Cardiac muscle cell (in vitro differentiated cells and primary cell): ENCODE measurements around the gene PCDHGB7. TPM values are rescaled to one million over a fixed set of nuclear protein-coding genes. Genes with fewer than 3 reads are reported as not detected.

ENCODE experiments used
- DNase-seq, 2 donors: peaks; one replicate each; pipeline versions ENCODE4 v3.0.0 to v3.0.0-alpha.2; 2010 to 2017; ENCODE audit warnings: low read depth in 1 of 2, low spot score in 1 of 2
- H3K27ac ChIP-seq: fragments of 200-600 bp; sonication (generic); 2 replicates; pipeline ENCODE4 v1.5.1; 2016
- H3K27me3 ChIP-seq: fragments of 200-600 bp; sonication (generic); 2 replicates; pipeline ENCODE4 v1.6.0; 2016; ENCODE audit warnings: control low read depth
- H3K36me3 ChIP-seq: fragments of 200-600 bp; sonication (generic); 2 replicates; pipeline ENCODE4 v1.5.1; 2016; ENCODE audit warnings: control low read depth
- H3K4me1 ChIP-seq: fragments of 200-600 bp; sonication (generic); 2 replicates; pipeline ENCODE4 v1.8.1; 2017; ENCODE audit warnings: low read depth, mild to moderate bottlenecking, mixed run types
- H3K4me3 ChIP-seq: fragments of 200-600 bp; sonication (generic); 2 replicates; pipeline ENCODE4 v1.5.1; 2016; ENCODE audit warnings: mild to moderate bottlenecking
- H3K9me3 ChIP-seq: fragments of 200-600 bp; sonication (generic); 2 replicates; pipeline ENCODE4 v1.5.1; 2017; ENCODE audit warnings: low read depth, mild to moderate bottlenecking, control low read depth
- polyA plus RNA-seq: library from polyadenylated mRNA; unstranded; fragments of >200 nt; fragmentation: Nextera tagmentation; extraction: Ambion mirVana; gene quantifications from 2 replicates; pipeline ENCODE4 v1.2.1, GENCODE V29; 2016
- total RNA-seq: library from RNA; depleted of rRNA; stranded (reverse); fragments of >200 nt; gene quantifications from 2 replicates; pipeline ENCODE4 v1.2.3, GENCODE V29; 2016
- TF ChIP-seq, protein P1 (sequence below): IDR thresholded peaks from 2 replicates; pipeline ENCODE4 v1.5.1; 2012; ENCODE audit warnings: low read depth, mild to moderate bottlenecking, low read length

PCDHGB7 gene
- total and polyA plus RNA-seq, 2 experiments from 2014 or later, result 12.3 to 19.9 TPM

DNA sequence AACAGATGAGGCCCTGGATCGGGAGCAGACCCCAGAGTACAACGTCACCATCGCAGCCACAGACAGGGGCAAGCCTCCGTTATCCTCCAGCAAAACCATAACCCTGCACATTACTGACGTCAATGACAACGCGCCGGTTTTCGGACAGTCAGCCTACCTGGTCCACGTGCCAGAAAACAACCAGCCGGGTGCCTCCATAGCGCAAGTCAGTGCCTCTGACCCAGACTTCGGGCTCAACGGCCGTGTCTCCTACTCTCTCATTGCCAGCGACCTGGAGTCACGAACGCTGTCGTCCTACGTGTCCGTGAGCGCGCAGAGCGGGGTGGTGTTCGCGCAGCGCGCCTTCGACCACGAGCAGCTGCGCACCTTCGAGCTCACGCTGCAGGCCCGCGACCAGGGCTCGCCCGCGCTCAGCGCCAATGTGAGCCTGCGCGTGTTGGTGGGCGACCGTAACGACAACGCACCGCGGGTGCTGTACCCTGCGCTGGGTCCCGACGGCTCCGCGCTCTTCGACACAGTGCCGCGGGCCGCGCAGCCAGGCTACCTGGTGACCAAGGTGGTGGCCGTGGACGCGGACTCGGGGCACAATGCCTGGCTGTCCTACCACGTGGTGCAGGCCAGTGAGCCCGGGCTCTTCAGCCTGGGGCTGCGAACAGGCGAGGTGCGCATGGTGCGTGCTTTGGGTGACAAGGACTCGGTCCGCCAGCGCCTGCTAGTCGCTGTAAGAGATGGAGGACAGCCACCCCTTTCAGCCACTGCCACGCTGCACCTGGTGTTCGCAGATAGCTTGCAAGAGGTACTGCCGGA is 1.8 kb downstream of the PCDHGB7 start:
- no peaks in the 10 kb centered on the region for H3K27me3 ChIP-seq
- no peak for DNase-seq
- H3K36me3 ChIP-seq, result peaks cover 6% of the 10 kb centered on the region
- TF ChIP-seq, protein P1, sequence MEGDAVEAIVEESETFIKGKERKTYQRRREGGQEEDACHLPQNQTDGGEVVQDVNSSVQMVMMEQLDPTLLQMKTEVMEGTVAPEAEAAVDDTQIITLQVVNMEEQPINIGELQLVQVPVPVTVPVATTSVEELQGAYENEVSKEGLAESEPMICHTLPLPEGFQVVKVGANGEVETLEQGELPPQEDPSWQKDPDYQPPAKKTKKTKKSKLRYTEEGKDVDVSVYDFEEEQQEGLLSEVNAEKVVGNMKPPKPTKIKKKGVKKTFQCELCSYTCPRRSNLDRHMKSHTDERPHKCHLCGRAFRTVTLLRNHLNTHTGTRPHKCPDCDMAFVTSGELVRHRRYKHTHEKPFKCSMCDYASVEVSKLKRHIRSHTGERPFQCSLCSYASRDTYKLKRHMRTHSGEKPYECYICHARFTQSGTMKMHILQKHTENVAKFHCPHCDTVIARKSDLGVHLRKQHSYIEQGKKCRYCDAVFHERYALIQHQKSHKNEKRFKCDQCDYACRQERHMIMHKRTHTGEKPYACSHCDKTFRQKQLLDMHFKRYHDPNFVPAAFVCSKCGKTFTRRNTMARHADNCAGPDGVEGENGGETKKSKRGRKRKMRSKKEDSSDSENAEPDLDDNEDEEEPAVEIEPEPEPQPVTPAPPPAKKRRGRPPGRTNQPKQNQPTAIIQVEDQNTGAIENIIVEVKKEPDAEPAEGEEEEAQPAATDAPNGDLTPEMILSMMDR, result no peak
- H3K4me1 ChIP-seq, result no peaks in the 10 kb centered on the region
- H3K9me3 ChIP-seq, result peaks cover 23% of the 10 kb centered on the region
- H3K4me3 ChIP-seq, result no peak overlapping the region
- H3K27ac ChIP-seq, result no peak overlapping the region

DNA sequence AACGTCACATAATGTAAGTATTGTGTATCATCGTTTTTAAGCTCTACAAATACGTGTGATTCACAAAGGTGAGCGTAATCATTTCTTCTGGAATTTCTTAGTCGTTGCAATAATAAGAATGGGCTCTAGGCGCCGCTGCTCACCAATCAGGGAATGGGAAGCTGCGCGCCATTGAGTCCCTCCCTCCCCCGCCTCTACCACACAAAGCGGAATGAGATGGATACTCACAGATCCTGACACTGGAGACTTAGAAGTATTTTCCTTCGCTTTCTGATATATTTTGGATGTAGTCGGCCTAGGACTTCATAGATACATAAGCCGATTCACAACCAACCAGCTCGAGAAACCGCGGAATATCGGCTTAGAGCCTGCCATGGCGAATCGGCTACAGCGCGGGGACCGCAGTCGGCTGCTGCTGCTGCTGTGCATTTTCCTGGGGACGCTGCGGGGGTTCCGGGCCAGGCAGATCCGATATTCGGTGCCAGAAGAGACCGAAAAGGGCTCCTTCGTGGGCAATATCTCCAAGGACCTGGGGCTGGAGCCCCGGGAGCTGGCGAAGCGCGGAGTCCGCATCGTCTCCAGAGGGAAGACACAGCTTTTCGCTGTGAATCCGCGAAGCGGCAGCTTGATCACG is 3.5 kb downstream of the PCDHGB7 start, which contains the start of gene PCDHGA11:
PCDHGA11 (plus strand) TSS at position 197 of the 634 bp plus-strand sequence; CDS start at position 374, 177 bp downstream.
- H3K9me3 ChIP-seq, result peaks cover 23% of the 10 kb centered on the region
- no peak within 1 kb of the TSS for H3K4me3 ChIP-seq
- H3K27ac ChIP-seq, result no peak within 1 kb of the TSS

DNA sequence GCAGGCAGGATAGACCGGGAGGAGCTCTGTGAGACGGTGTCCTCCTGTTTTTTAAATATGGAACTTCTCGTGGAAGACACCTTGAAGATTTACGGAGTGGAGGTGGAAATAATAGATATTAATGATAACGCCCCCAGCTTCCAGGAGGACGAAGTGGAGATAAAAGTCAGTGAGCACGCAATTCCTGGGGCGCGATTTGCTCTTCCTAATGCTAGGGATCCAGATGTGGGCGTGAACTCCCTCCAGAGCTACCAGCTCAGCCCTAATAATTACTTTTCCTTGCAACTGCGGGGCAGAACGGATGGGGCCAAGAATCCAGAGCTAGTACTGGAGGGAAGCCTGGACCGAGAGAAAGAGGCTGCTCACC is 4.0 kb downstream of the PCDHGB7 start:
- DNase-seq, result no peak
- H3K36me3 ChIP-seq, result peaks cover 6% of the 10 kb centered on the region
- no peaks in the 10 kb centered on the region for H3K27me3 ChIP-seq
- H3K4me3 ChIP-seq, result no peak overlapping the region
- peaks cover 27% of the 10 kb centered on the region for H3K9me3 ChIP-seq
- no peaks in the 10 kb centered on the region for H3K4me1 ChIP-seq
- TF ChIP-seq, protein P1, result peak; percentile 3
- H3K27ac ChIP-seq, result no peak overlapping the region

More for the DNA sequence above, 3.5 kb downstream of the PCDHGB7 start, which contains the start of gene PCDHGA11:
- DNase-seq, result peak in 1 of 2 donors; percentile 73
- Histone ChIP-seq H3K27me3 (no peaks in the 10 kb centered on the region), H3K4me1 (no peaks in the 10 kb centered on the region), H3K36me3 (peaks cover 6% of the 10 kb centered on the region)
- TF ChIP-seq, protein P1, result peak; percentile 61

DNA sequence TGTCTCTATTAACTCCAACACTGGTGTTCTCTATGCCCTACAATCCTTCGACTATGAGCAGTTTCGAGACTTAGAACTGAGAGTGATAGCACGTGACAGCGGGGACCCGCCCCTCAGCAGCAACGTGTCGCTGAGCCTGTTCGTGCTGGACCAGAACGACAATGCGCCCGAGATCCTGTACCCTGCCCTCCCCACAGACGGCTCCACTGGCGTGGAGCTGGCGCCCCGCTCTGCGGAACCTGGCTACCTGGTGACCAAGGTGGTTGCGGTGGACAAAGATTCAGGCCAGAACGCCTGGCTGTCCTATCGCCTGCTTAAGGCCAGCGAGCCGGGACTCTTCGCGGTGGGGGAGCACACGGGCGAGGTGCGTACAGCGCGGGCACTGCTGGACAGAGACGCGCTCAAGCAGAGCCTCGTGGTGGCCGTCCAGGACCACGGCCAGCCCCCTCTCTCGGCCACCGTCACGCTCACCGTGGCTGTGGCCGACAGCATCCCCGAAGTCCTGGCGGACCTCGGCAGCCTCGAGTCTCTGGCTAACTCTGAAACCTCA is 5.3 kb downstream of the PCDHGB7 start:
- no peaks in the 10 kb centered on the region for H3K4me1 ChIP-seq
- no peaks in the 10 kb centered on the region for H3K27me3 ChIP-seq
- TF ChIP-seq, protein P1, result no peak
- H3K9me3 ChIP-seq, result peaks cover 27% of the 10 kb centered on the region
- H3K27ac ChIP-seq, result no peak overlapping the region
- H3K4me3 ChIP-seq, result no peak overlapping the region
- peaks cover 6% of the 10 kb centered on the region for H3K36me3 ChIP-seq
- no peak for DNase-seq

DNA sequence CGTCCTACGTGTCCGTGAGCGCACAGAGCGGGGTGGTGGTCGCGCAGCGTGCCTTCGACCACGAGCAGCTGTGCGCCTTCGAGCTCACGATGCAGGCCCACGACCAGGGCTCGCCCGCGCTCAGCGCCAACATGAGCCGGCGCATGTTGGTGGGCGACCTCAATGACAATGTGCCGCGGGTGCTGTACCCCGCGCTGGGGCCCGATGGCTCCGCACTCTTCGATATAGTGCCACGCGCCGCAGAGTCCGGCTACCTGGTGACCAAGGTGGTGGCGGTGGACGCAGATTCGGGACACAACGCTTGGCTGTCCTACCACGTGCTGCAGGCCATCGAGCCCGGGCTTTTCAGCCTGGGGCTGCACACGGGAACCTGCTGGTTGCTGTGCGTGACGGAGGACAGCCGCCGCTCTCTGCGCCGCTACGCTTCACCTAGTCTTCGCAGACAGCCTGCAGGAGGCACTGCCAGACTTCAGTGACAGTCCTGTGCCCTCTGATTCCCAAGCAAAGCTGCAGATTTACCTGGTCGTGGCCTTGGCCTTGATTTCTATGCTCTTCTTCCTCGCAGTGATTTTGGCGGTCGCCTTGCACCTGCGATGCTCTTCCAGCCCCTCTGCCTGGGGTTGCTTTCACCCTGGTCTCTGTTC is 10.4 kb downstream of the PCDHGB7 start:
- no peak for DNase-seq
- Histone ChIP-seq H3K4me1 (no peaks in the 10 kb centered on the region), H3K27me3 (no peaks in the 10 kb centered on the region), H3K27ac (no peak overlapping the region), H3K36me3 (no peaks in the 10 kb centered on the region), H3K4me3 (no peak overlapping the region), H3K9me3 (peaks cover 9% of the 10 kb centered on the region)
- TF ChIP-seq, protein P1, result no peak
